Mesendoderm (in vitro differentiated cells): ENCODE measurements around the gene ADAMTS17.
"Not testable (repeated sequence)": the region's sequence is repeated elsewhere in the genome, so short reads cannot be mapped to it uniquely, and the experiment has no call there.

ENCODE experiments used
- DNase-seq: peaks from one replicate; pipeline ENCODE4 v3.0.0; 2013
- H2AK5ac ChIP-seq: 2 replicates; pipeline ENCODE4 v1.6.1; 2013; ENCODE audit warnings: low read length, inconsistent platforms
- H2BK120ac ChIP-seq: 2 replicates; pipeline ENCODE4 v1.6.1; 2013; ENCODE audit warnings: low read depth, mild to moderate bottlenecking, low read length, moderate library complexity, mixed read lengths
- H2BK15ac ChIP-seq: replicated peaks from 2 replicates; pipeline ENCODE4 v1.6.1; 2013; ENCODE audit warnings: low read depth, mild to moderate bottlenecking, moderate library complexity
- H2BK5ac ChIP-seq: 2 replicates; pipeline ENCODE4 v1.6.1; 2013; ENCODE audit warnings: low read length, inconsistent platforms
- H3K18ac ChIP-seq: 2 replicates; pipeline ENCODE4 v1.6.1; 2013; ENCODE audit warnings: mild to moderate bottlenecking, low read length, mixed read lengths
- H3K23ac ChIP-seq: one replicate; pipeline ENCODE4 v1.6.1; 2013; ENCODE audit warnings: low read length
- H3K27ac ChIP-seq: 2 replicates; pipeline ENCODE4 v1.5.1; 2013; ENCODE audit warnings: low read depth, mild to moderate bottlenecking, inconsistent platforms, low read length, moderate library complexity
- H3K27me3 ChIP-seq: 2 replicates; pipeline ENCODE4 v1.6.1; 2013; ENCODE audit warnings: low read length, control low read depth, mild to moderate bottlenecking, inconsistent platforms; ENCODE audit not compliant: insufficient read depth, poor library complexity
- H3K36me3 ChIP-seq: 2 replicates; pipeline ENCODE4 v1.6.1; 2013; ENCODE audit warnings: low read length, inconsistent platforms; ENCODE audit not compliant: control insufficient read depth, insufficient read depth
- H3K4ac ChIP-seq: one replicate; pipeline ENCODE4 v1.6.1; 2013; ENCODE audit warnings: low read depth, mild to moderate bottlenecking, low read length, moderate library complexity
- H3K4me1 ChIP-seq: 2 replicates; pipeline ENCODE4 v1.6.1; 2013; ENCODE audit warnings: low read depth, low read length, inconsistent platforms; ENCODE audit not compliant: control insufficient read depth
- H3K4me2 ChIP-seq: 2 replicates; pipeline ENCODE4 v1.6.1; 2013; ENCODE audit warnings: low read length
- H3K4me3 ChIP-seq: 2 replicates; pipeline ENCODE4 v1.5.1; 2013; ENCODE audit warnings: mild to moderate bottlenecking, low read length
- H3K56ac ChIP-seq: one replicate; pipeline ENCODE4 v1.6.1; 2013; ENCODE audit warnings: low read length
- H3K79me1 ChIP-seq: 2 replicates; pipeline ENCODE4 v1.6.1; 2013; ENCODE audit warnings: low read length, inconsistent platforms
- H3K79me2 ChIP-seq: 2 replicates; pipeline ENCODE4 v1.6.1; 2013; ENCODE audit warnings: mild to moderate bottlenecking, low read length; ENCODE audit not compliant: control insufficient read depth, insufficient read depth
- H3K9ac ChIP-seq: 2 replicates; pipeline ENCODE4 v1.6.1; 2013; ENCODE audit warnings: low read length, inconsistent platforms
- H4K5ac ChIP-seq: one replicate; pipeline ENCODE4 v1.6.1; 2013; ENCODE audit warnings: low read length
- H4K8ac ChIP-seq: one replicate; pipeline ENCODE4 v1.6.1; 2013; ENCODE audit warnings: low read depth, mild to moderate bottlenecking, control low read depth, low read length, moderate library complexity
- WGBS: extraction: QIAGEN DNeasy Blood & Tissue Kit; methylation state at CpG from one replicate; pipeline ENCODE4 v1.1.7; 2013; ENCODE audit warnings: low lambda C conversion rate, missing lambda C conversion rate; ENCODE audit not compliant: insufficient coverage; ENCODE audit errors: extremely low coverage; 5-methylcytosine and 5-hydroxymethylcytosine counted together

The ADAMTS17 gene

GRCh38 chr15:100081454-100081853 is 260.3 kb downstream of the ADAMTS17 start:
- H2BK5ac ChIP-seq, result no peak overlapping the region
- no peak overlapping the region for H3K27ac ChIP-seq
- H3K9ac ChIP-seq, result no peak overlapping the region
- H4K5ac ChIP-seq, result no peak overlapping the region
- no peaks in the 10 kb centered on the region for H3K79me2 ChIP-seq
- H2BK120ac ChIP-seq, result no peak overlapping the region
- H3K36me3 ChIP-seq, result no peaks in the 10 kb centered on the region
- no peaks in the 10 kb centered on the region for H3K4me1 ChIP-seq
- H3K4me2 ChIP-seq, result no peak overlapping the region
- no peak overlapping the region for H3K56ac ChIP-seq
- H4K8ac ChIP-seq, result no peak overlapping the region
- no CpG with 5 or more reads among the region's 4 CpGs for WGBS
- H2AK5ac ChIP-seq, result no peak overlapping the region
- no peak overlapping the region for H3K18ac ChIP-seq
- H3K27me3 ChIP-seq, result no peaks in the 10 kb centered on the region
- no peak overlapping the region for H3K4me3 ChIP-seq
- no peak overlapping the region for H3K4ac ChIP-seq
- DNase-seq, result no peak
- H2BK15ac ChIP-seq, result no peak overlapping the region
- no peaks in the 10 kb centered on the region for H3K79me1 ChIP-seq
- H3K23ac ChIP-seq, result no peak overlapping the region

GRCh38 chr15:100078511-100079220 is 263.1 kb downstream of the ADAMTS17 start:
- no peak overlapping the region for H4K8ac ChIP-seq
- WGBS, result no CpG with 5 or more reads among the region's 6 CpGs
- H3K56ac ChIP-seq, result no peak overlapping the region
- H3K4me3 ChIP-seq, result no peak overlapping the region
- H3K79me2 ChIP-seq, result no peaks in the 10 kb centered on the region
- H3K4ac ChIP-seq, result no peak overlapping the region
- H2BK5ac ChIP-seq, result no peak overlapping the region
- H3K27ac ChIP-seq, result no peak overlapping the region
- no peak overlapping the region for H2BK15ac ChIP-seq
- H2BK120ac ChIP-seq, result no peak overlapping the region
- no peak overlapping the region for H3K9ac ChIP-seq
- no peak overlapping the region for H2AK5ac ChIP-seq
- no peak overlapping the region for H3K4me2 ChIP-seq
- H4K5ac ChIP-seq, result no peak overlapping the region
- H3K23ac ChIP-seq, result no peak overlapping the region
- H3K79me1 ChIP-seq, result no peaks in the 10 kb centered on the region
- DNase-seq, result no peak
- H3K4me1 ChIP-seq, result no peaks in the 10 kb centered on the region
- no peak overlapping the region for H3K18ac ChIP-seq
- H3K36me3 ChIP-seq, result no peaks in the 10 kb centered on the region
- no peaks in the 10 kb centered on the region for H3K27me3 ChIP-seq

- Histone ChIP-seq H4K8ac (no peak overlapping the region), H3K36me3 (no peaks in the 10 kb centered on the region), H3K23ac (no peak overlapping the region), H3K4ac (no peak overlapping the region), H3K79me1 (no peaks in the 10 kb centered on the region), H3K56ac (no peak overlapping the region), H4K5ac (no peak overlapping the region), H3K18ac (no peak overlapping the region), H3K79me2 (no peaks in the 10 kb centered on the region), H2AK5ac (no peak overlapping the region), H3K9ac (no peak overlapping the region), H2BK120ac (no peak overlapping the region), H3K4me3 (no peak overlapping the region), H3K27ac (no peak overlapping the region), H2BK15ac (no peak overlapping the region), H3K4me2 (no peak overlapping the region), H3K27me3 (no peaks in the 10 kb centered on the region), H3K4me1 (no peaks in the 10 kb centered on the region), H2BK5ac (no peak overlapping the region)
- DNase-seq, result no peak
- no CpG with 5 or more reads among the region's 1 CpG for WGBS
Measured at GRCh38 chr15:100075229-100075628, 266.5 kb downstream of the ADAMTS17 start.

GRCh38 chr15:100073982-100074381 is 267.8 kb downstream of the ADAMTS17 start:
- no CpG with 5 or more reads among the region's 5 CpGs for WGBS

GRCh38 chr15:100066521-100067280 is 275.1 kb downstream of the ADAMTS17 start:
- not testable (repeated sequence) for H2BK5ac ChIP-seq, H2AK5ac ChIP-seq, H3K56ac ChIP-seq, H3K4ac ChIP-seq, H3K4me3 ChIP-seq, H3K18ac ChIP-seq, H3K27me3 ChIP-seq, H3K79me2 ChIP-seq, H3K79me1 ChIP-seq, H3K4me2 ChIP-seq, H4K8ac ChIP-seq, H3K36me3 ChIP-seq, H3K9ac ChIP-seq, DNase-seq, H3K27ac ChIP-seq, H4K5ac ChIP-seq, H3K4me1 ChIP-seq, H2BK120ac ChIP-seq, H2BK15ac ChIP-seq, H3K23ac ChIP-seq
- no CpG with 5 or more reads among the region's 12 CpGs for WGBS

More at GRCh38 chr15:100073982-100074381, 267.8 kb downstream of the ADAMTS17 start:
- Histone ChIP-seq H2BK5ac (no peak overlapping the region), H3K56ac (no peak overlapping the region), H4K5ac (no peak overlapping the region), H3K27ac (no peak overlapping the region), H3K4ac (no peak overlapping the region), H2AK5ac (no peak overlapping the region), H2BK120ac (no peak overlapping the region), H3K27me3 (no peaks in the 10 kb centered on the region), H3K4me2 (no peak overlapping the region), H3K79me2 (no peaks in the 10 kb centered on the region), H3K18ac (no peak overlapping the region), H3K9ac (no peak overlapping the region), H3K4me3 (no peak overlapping the region), H3K79me1 (no peaks in the 10 kb centered on the region), H3K23ac (no peak overlapping the region), H4K8ac (no peak overlapping the region), H2BK15ac (no peak overlapping the region), H3K36me3 (no peaks in the 10 kb centered on the region), H3K4me1 (no peaks in the 10 kb centered on the region)
- DNase-seq, result no peak
